ENCODE results near the gene RASSF4.

- no peak for TF ChIP-seq POLR2A (IDR thresholded peaks at IDR 0.05)
- TF ChIP-seq, protein P1, sequence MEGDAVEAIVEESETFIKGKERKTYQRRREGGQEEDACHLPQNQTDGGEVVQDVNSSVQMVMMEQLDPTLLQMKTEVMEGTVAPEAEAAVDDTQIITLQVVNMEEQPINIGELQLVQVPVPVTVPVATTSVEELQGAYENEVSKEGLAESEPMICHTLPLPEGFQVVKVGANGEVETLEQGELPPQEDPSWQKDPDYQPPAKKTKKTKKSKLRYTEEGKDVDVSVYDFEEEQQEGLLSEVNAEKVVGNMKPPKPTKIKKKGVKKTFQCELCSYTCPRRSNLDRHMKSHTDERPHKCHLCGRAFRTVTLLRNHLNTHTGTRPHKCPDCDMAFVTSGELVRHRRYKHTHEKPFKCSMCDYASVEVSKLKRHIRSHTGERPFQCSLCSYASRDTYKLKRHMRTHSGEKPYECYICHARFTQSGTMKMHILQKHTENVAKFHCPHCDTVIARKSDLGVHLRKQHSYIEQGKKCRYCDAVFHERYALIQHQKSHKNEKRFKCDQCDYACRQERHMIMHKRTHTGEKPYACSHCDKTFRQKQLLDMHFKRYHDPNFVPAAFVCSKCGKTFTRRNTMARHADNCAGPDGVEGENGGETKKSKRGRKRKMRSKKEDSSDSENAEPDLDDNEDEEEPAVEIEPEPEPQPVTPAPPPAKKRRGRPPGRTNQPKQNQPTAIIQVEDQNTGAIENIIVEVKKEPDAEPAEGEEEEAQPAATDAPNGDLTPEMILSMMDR (IDR thresholded peaks at IDR 0.05): no peak
Observed at GRCh38 chr10:45023426-45023825, 63.8 kb downstream of the RASSF4 start.
